ENCODE results near the gene POLR2E. TPM values are rescaled to one million over a fixed set of nuclear protein-coding genes. Genes with fewer than 3 reads are reported as not detected.
A peak's percentile ranks its signal among the peaks of the same experiment; 100 is the strongest.

POLR2E gene
- total and polyA plus RNA-seq, 11 donors, result 116 to 220 (median 139) TPM

GRCh38 chr19:1093811-1094553, 1.2 kb downstream of the POLR2E start:
- peak overlapping the region; percentile 67 to 97 (median 88) for H3K4me3 ChIP-seq
- peaks cover 5 to 48% (median 16%) of the 10 kb centered on the region in 12 donors for H3K4me1 ChIP-seq
- peak in 1 of 5 donors; percentile 24 for DNase-seq
- 65 to 67% (median 66%) methylated on average over 28 to 32 of the region's 32 CpGs for WGBS, 4 donors
- peaks cover 0 to 47% (median 40%) of the 10 kb centered on the region in 9 donors for H3K36me3 ChIP-seq
- TF ChIP-seq POLR2A (IDR thresholded peaks at IDR 0.05) (no peak), CTCF (IDR thresholded peaks at IDR 0.05) (no peak)
- no peaks in the 10 kb centered on the region for H3K9me3 ChIP-seq
- intact Hi-C loops (cut with DNase I), result loop anchor here in 1 of 10 donors (5.0 kb wide), 2 partner anchors 52 to 67 kb away; partner anchors contain the start of genes ABCA7 and CNN2
- H3K27me3 ChIP-seq, result no peaks in the 10 kb centered on the region
- no peak for ATAC-seq
- H3K27ac ChIP-seq, result peak overlapping the region in 3 of 12 donors; percentile 77 to 88 (median 83)

GRCh38 chr19:1093330-1093729, 1.8 kb downstream of the POLR2E start:
- intact Hi-C loops (cut with DNase I), result loop anchor here in 1 of 10 donors (5.0 kb wide), 2 partner anchors 51 to 66 kb away; partner anchors contain the start of genes ABCA7 and CNN2
- peak overlapping the region in 5 of 12 donors; percentile 67 to 97 (median 88) for H3K4me3 ChIP-seq
- WGBS, 4 donors, result 82 to 86% (median 84%) methylated on average over 15 of the region's 15 CpGs
- no peaks in the 10 kb centered on the region for H3K27me3 ChIP-seq
- no peaks in the 10 kb centered on the region for H3K9me3 ChIP-seq
- TF ChIP-seq POLR2A (IDR thresholded peaks at IDR 0.05) (no peak), CTCF (IDR thresholded peaks at IDR 0.05) (no peak)
- DNase-seq (peak in 1 of 5 donors; percentile 20), ATAC-seq (no peak)
- peaks cover 5 to 48% (median 13%) of the 10 kb centered on the region in 12 donors for H3K4me1 ChIP-seq
- no peak overlapping the region for H3K27ac ChIP-seq
- peaks cover 0 to 54% (median 44%) of the 10 kb centered on the region in 9 donors for H3K36me3 ChIP-seq

GRCh38 chr19:1091544-1092175, 3.5 kb downstream of the POLR2E start:
- H3K4me3 ChIP-seq, result no peak overlapping the region
- intact Hi-C loops (cut with DNase I), result loop anchor here in 1 of 10 donors (5.0 kb wide), 2 partner anchors 49 to 64 kb away; partner anchors contain the start of genes ABCA7 and CNN2
- peaks cover 5 to 64% (median 14%) of the 10 kb centered on the region in 12 donors for H3K4me1 ChIP-seq
- no peaks in the 10 kb centered on the region for H3K9me3 ChIP-seq
- TF ChIP-seq POLR2A (IDR thresholded peaks at IDR 0.05) (no peak), CTCF (IDR thresholded peaks at IDR 0.05) (no peak)
- H3K27me3 ChIP-seq, result no peaks in the 10 kb centered on the region
- 77 to 96% (median 88%) methylated on average over 10 to 27 of the region's 27 CpGs for WGBS, 4 donors
- peaks cover 0 to 66% (median 47%) of the 10 kb centered on the region in 9 donors for H3K36me3 ChIP-seq
- H3K27ac ChIP-seq, result no peak overlapping the region
- ATAC-seq (no peak), DNase-seq (no peak)
